Endothelial cell of umbilical vein (primary cell): ENCODE measurements around the gene LATS2. TPM values are rescaled to one million over a fixed set of nuclear protein-coding genes. Genes with fewer than 3 reads are reported as not detected.

ENCODE experiments used
- BruUV-seq: library from RNA; stranded (reverse); fragments of 400-500 nt; replicated peaks from 2 replicates; lab custom pipeline; 2021; lab: Mats Ljungman, UMichigan
- CTCF ChIA-PET: fragments of 300-600, 350-600 bp; sonication (Branson Sonifier 250); formaldehyde crosslinking; loops from one replicate; lab custom pipeline; 2021; ENCODE audit warnings: antibody characterized with exemption, inconsistent platforms; lab: Charles Lee
- POLR2A ChIA-PET: fragments of 300-600, 350-600 bp; sonication (Branson Sonifier 250); formaldehyde crosslinking; loops from one replicate; lab custom pipeline; 2021; ENCODE audit warnings: antibody characterized with exemption, inconsistent platforms; lab: Charles Lee
- DNase-seq: peaks from one replicate; pipeline ENCODE4 v3.0.0-alpha.2; 2011; ENCODE audit warnings: low read depth, low spot score
- FAIRE-seq: peaks from 2 replicates; lab custom pipeline; 2011; peaks lifted over from hg19 to GRCh38; lab: Jason Lieb, UNC
- H2AFZ ChIP-seq: 2 replicates; pipeline ENCODE4 v1.6.0; 2012; ENCODE audit warnings: low read depth, low read length, control low read depth, inconsistent platforms
- H3K27ac ChIP-seq: 2 replicates; pipeline ENCODE4 v1.5.1; 2011; ENCODE audit warnings: low read depth, mild to moderate bottlenecking, control low read depth, low read length, moderate library complexity; ENCODE audit not compliant: insufficient read depth
- H3K27me3 ChIP-seq, 2 experiments: 2 replicates each; pipeline versions ENCODE4 v1.6.0 to v1.6.1; 2011; ENCODE audit warnings: low read length in 2 of 2, mixed read lengths in 1 of 2; ENCODE audit not compliant: control insufficient read depth in 2 of 2, insufficient read depth in 2 of 2
- H3K36me3 ChIP-seq, 2 experiments: 2 replicates in 1 of 2; 3 replicates in 1 of 2; pipeline ENCODE4 v1.5.1; 2011; ENCODE audit warnings: low read length in 2 of 2, mild to moderate bottlenecking in 1 of 2, moderate library complexity in 1 of 2; ENCODE audit not compliant: control insufficient read depth in 2 of 2, insufficient read depth in 2 of 2; ENCODE audit errors: extremely low read depth in 1 of 2
- H3K4me1 ChIP-seq: 3 replicates; pipeline ENCODE4 v1.5.1; 2011; ENCODE audit warnings: mild to moderate bottlenecking, low read length; ENCODE audit not compliant: control insufficient read depth, insufficient read depth; ENCODE audit errors: extremely low read depth
- H3K4me2 ChIP-seq: 2 replicates; pipeline ENCODE4 v1.6.1; 2011; ENCODE audit warnings: low read length, control low read depth, mixed read lengths; ENCODE audit not compliant: insufficient read depth
- H3K4me3 ChIP-seq, 3 experiments: fragments of 200-600 bp in 1 of 3; sonication (generic), shearing (Covaris generic) in 1 of 3; replicated peaks in 1 of 3; 2 replicates each; pipeline ENCODE4 v1.5.1; 2011 to 2016; ENCODE audit warnings: control low read depth in 3 of 3, low read length in 3 of 3, mild to moderate bottlenecking in 2 of 3, inconsistent platforms in 1 of 3, low read depth in 1 of 3, moderate library complexity in 1 of 3; ENCODE audit not compliant: insufficient read depth in 1 of 3
- H3K79me2 ChIP-seq: 2 replicates; pipeline ENCODE4 v1.6.0; 2012; ENCODE audit warnings: low read length, inconsistent platforms; ENCODE audit not compliant: control insufficient read depth, insufficient read depth
- H3K9ac ChIP-seq: replicated peaks from 2 replicates; pipeline ENCODE3; 2011; ENCODE audit warnings: low read length, control low read depth; ENCODE audit not compliant: insufficient read depth; ENCODE audit errors: extremely low read depth
- H3K9me1 ChIP-seq: replicated peaks from 3 replicates; pipeline ENCODE4 v1.6.0; 2011; ENCODE audit warnings: mild to moderate bottlenecking, low read length; ENCODE audit not compliant: control insufficient read depth, insufficient read depth; ENCODE audit errors: extremely low read depth
- H3K9me3 ChIP-seq: replicated peaks from 2 replicates; pipeline ENCODE4 v1.5.1; 2012; ENCODE audit warnings: low read length, inconsistent platforms; ENCODE audit not compliant: control insufficient read depth, insufficient read depth
- H4K20me1 ChIP-seq: replicated peaks from 2 replicates; pipeline ENCODE3; 2011; ENCODE audit warnings: mild to moderate bottlenecking, low read length; ENCODE audit not compliant: control insufficient read depth, insufficient read depth; ENCODE audit errors: extremely low read depth
- CTCF ChIP-seq, 2 donors: IDR thresholded peaks; 1 replicate in 1 of 2; 2 replicates in 1 of 2; pipeline ENCODE4 v1.5.1; 2011; ENCODE audit warnings: low read length in 2 of 2, mild to moderate bottlenecking in 2 of 2, moderate library complexity in 2 of 2, control low read depth in 1 of 2, inconsistent platforms in 1 of 2, low read depth in 1 of 2; ENCODE audit not compliant: insufficient read depth in 1 of 2; ENCODE audit errors: extremely low read depth in 1 of 2
- EZH2 ChIP-seq: IDR thresholded peaks from 2 replicates; pipeline ENCODE4 v1.6.1; 2012; ENCODE audit warnings: borderline replicate concordance, low read depth, mild to moderate bottlenecking, moderate library complexity, low read length, inconsistent platforms; ENCODE audit not compliant: severe bottlenecking
- FOS ChIP-seq: IDR thresholded peaks from 2 replicates; pipeline ENCODE4 v1.6.1; 2011; ENCODE audit warnings: mild to moderate bottlenecking, low read length, moderate library complexity, borderline replicate concordance; ENCODE audit not compliant: insufficient read depth
- GATA2 ChIP-seq: IDR thresholded peaks from 2 replicates; pipeline ENCODE4 v1.7.0; 2011; ENCODE audit warnings: low read depth, mild to moderate bottlenecking, moderate library complexity, mixed read lengths, low read length; ENCODE audit not compliant: insufficient read length, insufficient read depth
- JUN ChIP-seq: IDR thresholded peaks from 2 replicates; pipeline ENCODE4 v1.6.1; 2011; ENCODE audit warnings: borderline replicate concordance, low read depth; ENCODE audit not compliant: insufficient read length, insufficient read depth
- MAX ChIP-seq: IDR thresholded peaks from 2 replicates; pipeline ENCODE4 v1.6.1; 2011; ENCODE audit not compliant: insufficient read depth, insufficient read length
- MYC ChIP-seq: IDR thresholded peaks from one replicate; pipeline ENCODE4 v1.6.1; 2011; ENCODE audit warnings: mild to moderate bottlenecking, low read depth, low read length
- POLR2A ChIP-seq: IDR thresholded peaks from 2 replicates; pipeline ENCODE4 v1.6.1; 2012; ENCODE audit warnings: low read depth, mild to moderate bottlenecking, control low read depth, low read length
- POLR2AphosphoS5 ChIP-seq: IDR thresholded peaks from 2 replicates; pipeline ENCODE4 v1.6.1; 2012; ENCODE audit warnings: low read depth, mild to moderate bottlenecking, control low read depth, low read length, moderate library complexity; ENCODE audit not compliant: insufficient read depth
- dilution Hi-C: fragments of 300-500 bp; cut with MboI; formaldehyde crosslinking; loops from one replicate; pipeline ENCODE4 v1.15.0; 2019; ENCODE audit warnings: low sequenced_read_pairs; ENCODE audit not compliant: extremely low pct_ligation_motif_present
- intact Hi-C: fragments of 100-400 bp; cut with micrococcal nuclease; formaldehyde crosslinking; loops from one replicate; pipeline ENCODE4 v1.10.0; 2022
- polyA plus RNA-seq, 4 experiments: library from polyadenylated mRNA; depleted of rRNA in 3 of 4; stranded (reverse) in 3 of 4; unstranded in 1 of 4; fragments of >200 nt; gene quantifications; 2 replicates each; pipeline versions ENCODE4 v1.2.1 to v1.2.3, GENCODE V29; 2011 to 2012; ENCODE audit warnings: missing spikeins in 1 of 4
- total RNA-seq: library from RNA; stranded (reverse); gene quantifications from 2 replicates; pipeline ENCODE4 v1.2.3, GENCODE V29; 2021

Gene LATS2
- total and polyA plus RNA-seq, 2 donors (not counting 3 experiments of a cell fraction or from before 2014, with no cell fraction given), result 33.5 to 67.6 TPM

- ChIA-PET CTCF (no interaction called here), POLR2A (no interaction called here)
- Histone ChIP-seq H3K4me3 (no peak overlapping the region), H3K79me2 (peaks cover 96% of the 10 kb centered on the region), H3K36me3 (peaks cover 4 to 5% of the 10 kb centered on the region in 2 experiments), H3K27me3 (no peaks in the 10 kb centered on the region), H4K20me1 (peaks cover 8% of the 10 kb centered on the region), H2AFZ (no peak overlapping the region), H3K4me2 (no peak overlapping the region), H3K4me1 (peaks cover 16% of the 10 kb centered on the region), H3K9ac (no peak overlapping the region), H3K9me1 (no peaks in the 10 kb centered on the region), H3K27ac (no peak overlapping the region), H3K9me3 (no peaks in the 10 kb centered on the region)
- dilution Hi-C loops (no loop called here), intact Hi-C loops (loop anchor here (2.0 kb wide), 1 partner anchor 14 kb away; no protein-coding TSS in a partner anchor)
- no TSS peak for BruUV-seq
- DNase-seq (no peak), FAIRE-seq (no peak)
- TF ChIP-seq EZH2 (no peak), GATA2 (no peak), FOS (no peak), POLR2AphosphoS5 (no peak), CTCF (IDR thresholded peaks at IDR 0.05; ENCODE audit: extremely low read depth in 1 of 2, insufficient read depth in 1 of 2, low read depth in 1 of 2, low read length in 2 of 2) (no peak), JUN (no peak), MYC (no peak), POLR2A (no peak), MAX (no peak)
Measured at GRCh38 chr13:21000647-21001046, 60.7 kb downstream of the LATS2 start.
